ENCODE results near the gene IL1RAPL2. TPM values are rescaled to one million over a fixed set of nuclear protein-coding genes. Genes with fewer than 3 reads are reported as not detected.

Gene IL1RAPL2
- total and polyA plus RNA-seq, 10 of the 15 experiments (the other 5 are each of a cell fraction or from before 2014, with no cell fraction given) = 0.19 TPM; not detected in 9

GRCh38 chrX:104749951-104750610, 184.1 kb downstream of the IL1RAPL2 start:
- Histone ChIP-seq H3K9ac (ENCODE audit: control insufficient read depth, insufficient read depth, low read length) (no peak overlapping the region), H2AFZ (ENCODE audit: control insufficient read depth, low read depth, low read length) (no peak overlapping the region), H3K27ac (ENCODE audit: control insufficient read depth, insufficient read depth) (no peak overlapping the region), H3K4me2 (ENCODE audit: control insufficient read depth, insufficient read depth) (no peak overlapping the region), H3K27me3 (replicated peaks in 1 of 2; ENCODE audit: control insufficient read depth in 2 of 2, insufficient read depth in 2 of 2, low read length in 1 of 2) (no peaks in the 10 kb centered on the region), H3K9me3 (replicated peaks; ENCODE audit: control insufficient read depth, insufficient read depth, low read length) (no peaks in the 10 kb centered on the region), H3K4me3 (no peak overlapping the region), H3K4me1 (ENCODE audit: control insufficient read depth, insufficient read depth, low read length) (no peaks in the 10 kb centered on the region), H4K20me1 (ENCODE audit: control insufficient read depth, insufficient read depth) (no peaks in the 10 kb centered on the region), H3K36me3 (ENCODE audit: control insufficient read depth in 2 of 2, insufficient read depth in 2 of 2, low read length in 1 of 2) (no peaks in the 10 kb centered on the region), H3K79me2 (ENCODE audit: control insufficient read depth, insufficient read depth, low read length) (no peaks in the 10 kb centered on the region)
- in situ Hi-C loops (cut with MboI) (no loop called here), intact Hi-C loops (cut with micrococcal nuclease; ENCODE audit: unreplicated experiment) (no loop called here)
- WGBS (ENCODE audit: insufficient coverage, insufficient replicate concordance, low lambda C conversion rate, missing lambda C conversion rate) = 0% methylated on average over 2 of the region's 2 CpGs
- BruUV-seq (replicated peaks) = no TSS peak
- POLR2A ChIA-PET = no interaction called here
- DNase-seq (ENCODE audit: low read depth, low spot score) (no peak), FAIRE-seq (no peak), ATAC-seq (no peak)
- TF ChIP-seq RUNX3 (IDR thresholded peaks at IDR 0.05; ENCODE audit: low read length) = no peak
- TF ChIP-seq TCF7 (IDR thresholded peaks at IDR 0.05; ENCODE audit: borderline replicate concordance) = no peak
- no peak for TF ChIP-seq ZNF207 (IDR thresholded peaks at IDR 0.05; ENCODE audit: borderline replicate concordance)
- TF ChIP-seq STAT1 (conservative IDR thresholded peaks at IDR 0.05) = no peak
- TF ChIP-seq FOS (IDR thresholded peaks at IDR 0.05; ENCODE audit: borderline replicate concordance, extremely low read depth, insufficient read length) = no peak
- TF ChIP-seq BCLAF1 (IDR thresholded peaks at IDR 0.05) = no peak
- no peak for TF ChIP-seq SREBF1 (IDR thresholded peaks at IDR 0.05; ENCODE audit: low read length)
- no peak for TF ChIP-seq BACH1 (IDR thresholded peaks at IDR 0.05; ENCODE audit: borderline replicate concordance)
- TF ChIP-seq TBL1XR1 (IDR thresholded peaks at IDR 0.05; ENCODE audit: low read depth, low read length) = no peak
- no peak for TF ChIP-seq BMI1 (IDR thresholded peaks at IDR 0.05; ENCODE audit: borderline replicate concordance)
- TF ChIP-seq ESRRA (IDR thresholded peaks at IDR 0.05; ENCODE audit: low read length) = no peak
- SMC1A ChIA-PET (ENCODE audit: uncharacterized antibody, unreplicated experiment) = no interaction called here
- CTCF ChIA-PET = no interaction called here
- RAD21 ChIA-PET (ENCODE audit: unreplicated experiment) = no interaction called here
